Stimulated activated CD4-positive, alpha-beta T cell treated with anti-CD3 and anti-CD28 coated beads, Interleukin-15, amount 100 ng/mL, for 24 hours (primary cell): ENCODE data around the gene JCAD.

Source experiments
- DNase-seq: peaks from one replicate; pipeline ENCODE4 v3.0.0-alpha.2; 2020

JCAD gene, protein sequence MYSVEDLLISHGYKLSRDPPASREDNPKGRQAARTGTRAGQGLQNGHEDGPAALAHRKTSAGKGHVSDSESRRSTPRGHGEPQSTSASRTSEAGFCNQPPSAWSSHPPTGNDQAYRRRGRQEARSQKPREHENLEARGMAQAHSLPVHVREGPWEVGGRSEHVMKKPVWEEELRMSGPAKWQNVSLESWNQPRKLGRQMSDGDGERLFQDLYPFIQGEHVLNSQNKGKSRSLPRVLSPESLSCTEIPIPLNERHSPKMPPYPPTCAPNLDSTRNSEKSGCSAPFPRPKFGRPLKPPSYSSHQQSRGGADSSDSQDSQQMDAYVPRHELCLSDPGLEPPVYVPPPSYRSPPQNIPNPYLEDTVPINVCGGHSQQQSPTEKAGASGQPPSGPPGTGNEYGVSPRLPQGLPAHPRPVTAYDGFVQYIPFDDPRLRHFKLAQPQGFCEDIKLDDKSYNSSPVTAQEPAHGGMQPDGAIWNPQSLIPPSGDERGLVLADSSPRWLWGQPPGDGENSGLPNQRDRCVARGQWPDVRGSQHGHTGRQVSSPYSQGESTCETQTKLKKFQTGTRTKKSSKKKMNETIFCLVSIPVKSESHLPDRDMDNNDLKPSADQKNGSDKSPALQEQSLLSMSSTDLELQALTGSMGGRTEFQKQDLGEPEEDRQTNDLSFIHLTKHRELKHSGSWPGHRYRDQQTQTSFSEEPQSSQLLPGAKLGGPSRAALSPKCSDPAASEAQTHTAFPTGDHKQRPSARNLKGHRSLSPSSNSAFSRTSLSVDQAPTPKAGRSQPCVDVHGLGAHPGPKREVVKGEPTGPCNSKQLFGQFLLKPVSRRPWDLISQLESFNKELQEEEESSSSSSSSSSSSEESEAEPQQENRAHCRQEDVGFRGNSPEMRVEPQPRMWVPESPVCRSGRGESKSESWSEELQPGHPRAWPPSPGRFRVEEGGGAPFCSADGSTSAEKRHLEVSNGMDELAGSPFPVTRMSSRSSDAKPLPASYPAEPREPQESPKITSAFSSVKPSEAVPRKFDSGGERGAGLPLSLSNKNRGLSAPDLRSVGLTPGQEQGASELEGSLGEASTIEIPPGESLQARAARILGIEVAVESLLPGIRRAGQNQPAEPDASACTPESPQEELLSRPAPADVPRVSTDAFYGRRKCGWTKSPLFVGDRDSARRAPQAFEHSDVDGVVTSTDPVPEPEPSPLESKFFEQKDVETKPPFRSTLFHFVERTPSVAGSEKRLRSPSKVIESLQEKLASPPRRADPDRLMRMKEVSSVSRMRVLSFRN (N-terminal part only)

DNA sequence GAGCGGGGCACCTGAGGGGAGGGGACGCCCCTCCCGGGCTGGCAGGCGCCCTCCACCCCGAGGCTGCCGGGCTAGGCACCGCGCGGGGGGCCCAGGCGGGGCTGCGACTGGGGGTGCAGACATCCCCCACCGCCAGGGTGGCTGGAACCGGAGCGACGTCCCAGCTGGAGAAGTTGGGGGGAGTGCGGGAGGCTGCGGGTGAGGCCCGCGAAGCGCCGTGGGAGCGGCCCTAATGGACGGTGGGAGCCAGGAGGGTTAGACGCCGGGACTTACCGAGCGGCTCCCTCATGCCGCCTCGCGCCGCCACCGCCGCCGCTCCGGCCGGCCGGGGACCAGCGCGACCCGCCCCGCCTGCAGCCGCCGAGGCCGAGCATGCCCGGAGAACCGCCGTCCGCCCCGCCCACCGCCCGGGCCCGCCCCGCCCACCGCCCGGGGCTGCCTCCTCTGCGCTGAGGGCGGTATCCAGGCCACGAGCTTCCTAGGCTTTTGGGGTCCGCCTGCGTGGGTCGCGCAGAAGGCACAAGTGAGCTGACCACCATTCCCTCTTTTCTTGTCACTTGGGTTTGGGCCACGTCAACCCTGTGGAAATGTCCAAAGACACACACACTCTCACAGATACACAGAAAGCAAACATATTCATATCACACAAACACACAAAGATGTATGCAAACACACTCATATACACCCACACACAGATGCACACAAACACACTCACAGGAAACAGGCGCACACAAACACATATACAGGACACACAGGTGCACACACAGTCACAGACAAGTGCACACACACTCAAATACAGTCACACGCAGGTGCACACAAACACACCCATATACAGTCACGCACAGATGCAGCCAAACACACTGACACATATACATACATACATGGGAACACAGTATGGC is at the start of gene JCAD:
JCAD (minus strand) TSS at position 378 of the 899 bp plus-strand sequence. CDS start 11,774 bp downstream, outside the sequence.
- peak; percentile 76 for DNase-seq

DNA sequence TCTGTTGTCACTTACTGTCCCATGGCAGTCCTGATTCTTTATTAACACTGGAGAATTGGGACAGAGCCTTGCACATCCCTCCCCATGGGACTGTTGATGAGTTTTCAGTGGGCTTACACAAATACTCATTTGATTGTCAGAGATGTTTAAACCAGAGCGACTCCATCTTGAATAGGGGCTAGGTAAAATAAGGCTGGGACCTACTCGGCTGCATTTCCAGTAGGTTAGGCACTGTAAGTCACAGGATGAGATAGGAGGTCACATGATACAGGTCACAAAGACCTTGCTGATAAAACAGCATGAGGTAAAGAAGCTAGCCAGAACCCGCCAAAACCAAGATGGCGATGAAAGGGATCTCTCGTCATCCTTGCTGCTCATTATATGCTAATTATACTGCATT is 47.6 kb upstream of the JCAD start:
- DNase-seq: no peak

DNA sequence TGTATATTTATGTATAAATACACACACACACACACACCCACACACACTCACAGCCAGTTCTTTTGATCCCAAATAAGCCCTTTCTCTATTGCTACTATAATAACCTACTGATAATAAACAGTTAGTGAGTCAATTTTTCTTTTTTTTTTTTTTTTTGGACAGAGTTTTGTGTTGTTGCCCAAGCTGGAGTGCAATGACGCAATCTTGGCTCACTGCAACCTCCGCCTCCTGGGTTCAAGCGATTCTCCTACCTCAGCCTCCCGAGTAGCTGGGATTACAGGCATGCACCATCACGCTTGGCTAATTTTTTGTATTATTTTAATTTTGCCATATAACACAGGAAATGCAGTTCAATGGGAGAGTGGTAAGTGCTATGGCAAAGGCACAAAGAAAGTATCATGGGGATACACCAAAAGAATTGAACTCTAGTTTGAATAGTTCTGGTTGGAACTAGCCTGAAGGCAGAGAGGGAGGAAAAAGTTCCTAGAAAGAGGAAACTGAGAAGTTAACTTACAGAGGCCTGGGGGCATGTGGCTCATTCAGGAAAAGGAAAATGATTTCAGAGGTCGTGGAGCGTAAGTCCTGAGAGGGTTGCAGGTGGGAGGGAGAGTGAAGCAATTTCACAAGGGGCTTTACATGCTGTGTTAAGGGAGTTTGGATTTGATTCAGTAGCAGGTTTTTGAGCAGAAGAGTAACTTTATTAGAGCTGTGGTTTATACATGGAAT is 44.4 kb upstream of the JCAD start:
- no peak for DNase-seq

DNA sequence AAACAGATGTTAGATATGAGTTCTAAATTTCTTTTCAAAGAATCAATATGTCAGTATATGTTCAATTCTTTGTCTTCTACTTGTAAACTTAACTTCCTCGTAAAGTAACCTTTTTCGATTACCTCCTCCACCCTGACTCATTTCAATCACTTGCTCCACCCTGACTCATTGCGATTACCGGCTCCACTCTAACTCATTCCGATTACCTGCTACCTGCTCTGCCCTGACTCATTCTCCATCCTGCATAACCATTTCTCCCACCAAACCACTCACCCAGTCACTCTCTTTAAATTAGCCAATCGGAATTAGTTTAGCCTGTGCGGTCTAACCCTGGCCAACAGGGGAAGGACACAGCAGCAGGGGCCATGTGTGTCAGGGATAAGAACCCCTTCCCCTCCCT is 40.3 kb upstream of the JCAD start:
- DNase-seq: peak; percentile 4

DNA sequence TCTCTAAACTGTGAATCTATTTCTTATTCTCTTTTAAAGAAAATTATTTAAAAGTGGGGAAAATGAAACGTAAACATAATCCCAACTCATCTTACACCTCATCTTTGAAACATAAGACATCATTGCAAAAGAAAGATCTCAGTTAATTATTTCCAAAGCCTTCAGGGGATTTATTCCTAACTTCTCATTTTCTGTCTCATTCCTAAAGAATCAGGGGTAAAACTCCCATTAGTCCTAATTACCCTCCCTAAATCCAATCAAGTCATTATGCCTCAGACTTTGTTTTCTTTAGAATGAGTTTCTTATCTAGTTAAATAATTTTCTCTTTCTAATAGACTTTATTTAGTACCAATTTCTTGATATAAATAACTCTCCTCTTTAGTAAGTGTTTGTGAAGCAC is 39.7 kb upstream of the JCAD start:
- no peak for DNase-seq

DNA sequence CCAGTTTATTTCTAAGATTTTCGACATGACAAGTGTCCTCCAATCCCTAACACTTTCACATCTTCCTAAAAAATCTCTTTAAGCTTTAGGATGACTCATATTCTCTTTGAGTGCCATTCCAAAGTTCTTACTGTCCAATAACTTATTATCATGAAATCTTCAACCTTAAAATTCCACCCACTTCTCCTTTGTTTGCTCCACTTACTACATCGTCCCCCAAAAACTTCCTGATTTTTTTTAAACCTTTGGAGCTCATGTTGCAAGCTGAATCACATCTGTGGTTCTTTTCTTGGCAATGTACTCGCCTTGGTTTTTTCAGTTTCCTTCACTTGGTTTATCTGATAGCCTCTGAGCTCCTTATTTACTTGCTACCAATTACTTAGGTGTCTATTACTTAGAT is 39.2 kb upstream of the JCAD start:
- DNase-seq: no peak

DNA sequence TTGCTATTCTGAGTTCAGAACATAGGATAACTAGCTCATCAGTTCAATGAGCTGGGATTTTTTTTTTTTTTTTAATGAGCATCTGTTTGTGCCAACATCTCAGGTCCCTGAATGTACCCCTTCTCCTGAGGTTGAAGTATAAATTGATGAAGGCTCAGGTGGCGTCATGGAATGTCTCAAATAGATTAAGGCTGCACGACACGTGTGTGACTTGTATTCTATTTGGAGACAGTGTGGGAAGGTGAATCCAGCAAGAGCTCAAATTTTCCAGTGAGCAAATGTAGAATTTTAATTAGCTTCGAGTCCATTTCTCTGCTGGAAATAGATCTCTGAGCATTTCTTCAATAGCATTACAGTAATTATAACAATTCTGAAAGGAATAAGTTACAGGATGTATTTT is 37.2 kb upstream of the JCAD start:
- DNase-seq: no peak

DNA sequence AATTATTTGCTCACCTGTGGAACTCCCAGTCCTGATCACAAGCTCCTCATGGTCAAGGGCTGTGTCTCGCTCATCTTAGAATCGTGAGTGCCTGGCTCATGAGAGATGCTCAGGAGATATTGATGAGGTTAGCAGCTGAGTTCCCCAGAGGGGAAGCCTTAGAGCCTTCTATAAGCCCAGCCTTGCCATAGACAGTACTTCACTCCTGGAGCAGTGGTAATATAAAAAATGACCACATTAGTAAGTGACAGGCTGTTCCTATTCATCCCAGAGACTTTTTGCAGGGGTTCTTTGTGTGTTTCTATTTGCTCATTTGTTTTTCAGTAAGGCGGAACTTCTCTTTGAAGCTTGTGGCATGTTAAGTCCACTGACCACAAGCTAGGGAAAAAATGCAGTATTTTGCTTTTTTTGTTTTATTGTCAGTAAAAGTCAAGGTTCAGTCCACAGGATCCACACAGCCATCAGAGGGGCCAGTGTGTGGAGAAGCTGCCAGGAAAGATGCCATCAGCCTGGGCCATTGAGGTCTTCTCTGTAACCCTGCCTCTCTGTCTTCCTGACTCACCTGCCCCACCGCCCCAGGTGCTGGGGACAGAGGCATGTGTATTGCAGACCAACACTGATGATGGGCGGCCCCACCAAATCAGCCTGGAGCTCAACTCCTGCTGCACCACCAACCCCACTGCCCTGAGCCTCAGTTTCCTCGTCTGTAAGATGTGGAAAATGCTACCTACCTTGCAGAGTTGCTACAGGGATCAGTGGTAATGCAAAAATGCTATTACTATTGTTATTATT is 36.4 kb upstream of the JCAD start:
- no peak for DNase-seq

DNA sequence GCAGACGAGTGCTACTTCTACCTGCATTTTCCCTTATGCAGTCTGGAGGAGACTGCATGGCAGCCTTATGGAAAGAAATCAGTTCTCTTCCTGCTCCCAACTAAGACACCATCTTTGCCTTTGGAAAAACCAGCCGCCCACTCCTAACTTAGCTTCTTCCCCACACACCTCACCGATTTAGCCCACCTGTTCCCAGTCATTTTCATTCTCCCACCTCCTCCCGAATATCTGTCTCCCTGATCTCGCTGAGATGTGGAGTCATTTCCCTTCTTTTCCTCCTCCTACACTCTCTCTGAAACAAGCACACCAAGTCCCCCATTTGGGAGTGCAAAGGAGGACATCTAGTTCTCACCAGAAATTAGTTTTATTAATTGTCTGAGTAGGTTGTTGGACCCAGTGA is 35.2 kb upstream of the JCAD start:
- DNase-seq: no peak

DNA sequence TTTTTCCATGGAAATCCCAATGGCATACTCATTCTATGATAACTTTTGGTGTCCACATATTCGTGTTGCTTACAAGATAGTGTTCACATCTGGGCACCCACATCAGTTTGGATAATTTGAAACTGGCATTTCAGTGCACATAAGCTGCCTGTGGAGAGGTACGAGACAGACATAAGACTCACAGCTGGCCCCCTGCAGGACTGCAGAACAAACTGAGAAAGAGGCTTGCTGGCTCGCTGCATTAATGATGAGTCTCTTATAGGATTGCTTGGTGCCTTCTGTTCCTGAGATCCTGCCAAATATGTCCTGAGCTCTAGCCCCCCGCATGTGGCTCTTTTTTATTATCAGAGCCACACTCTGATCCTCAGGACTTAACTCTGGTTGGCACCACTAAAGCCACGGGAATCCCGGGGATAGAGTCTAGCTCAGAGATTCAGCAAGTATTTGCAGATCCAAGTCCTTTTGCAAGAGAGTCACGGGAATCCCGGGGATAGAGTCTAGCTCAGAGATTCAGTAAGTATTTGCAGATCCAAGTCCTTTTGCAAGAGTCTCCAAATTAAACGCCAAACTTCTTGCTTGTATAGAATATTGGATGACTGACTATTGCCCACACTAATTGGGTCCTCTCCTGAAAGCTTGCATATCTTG is 34.0 kb upstream of the JCAD start:
- no peak for DNase-seq

DNA sequence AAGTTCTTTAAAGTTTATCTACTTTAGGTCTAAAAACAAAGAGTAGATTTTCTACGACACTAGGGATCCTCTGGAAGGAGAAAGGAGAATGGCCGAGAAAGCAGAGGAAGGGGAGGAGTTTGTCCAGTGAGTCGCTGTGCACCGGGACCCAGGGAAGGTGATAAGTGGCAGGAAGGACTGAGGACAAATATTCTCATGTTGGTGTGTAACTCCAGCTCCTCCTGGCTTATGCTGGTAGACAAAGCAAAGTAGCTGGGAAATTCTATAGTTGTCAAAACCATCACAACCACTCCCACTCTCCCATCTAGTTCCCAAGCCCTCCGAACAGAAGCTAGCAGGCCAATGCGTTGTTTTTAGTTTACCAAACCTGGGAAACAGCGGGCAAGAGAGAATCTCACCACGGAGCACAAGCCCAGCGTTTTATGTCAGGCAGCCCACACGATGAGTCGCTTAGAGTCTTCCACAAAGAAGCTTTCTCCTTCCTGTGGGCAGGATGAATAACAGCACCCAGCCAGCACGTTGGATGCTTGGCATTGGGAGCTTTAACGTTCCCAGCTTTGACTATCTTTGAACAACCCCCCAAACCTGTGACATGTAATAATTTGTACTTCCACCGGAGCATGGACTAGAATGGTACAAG is 32.9 kb upstream of the JCAD start:
- DNase-seq: no peak

DNA sequence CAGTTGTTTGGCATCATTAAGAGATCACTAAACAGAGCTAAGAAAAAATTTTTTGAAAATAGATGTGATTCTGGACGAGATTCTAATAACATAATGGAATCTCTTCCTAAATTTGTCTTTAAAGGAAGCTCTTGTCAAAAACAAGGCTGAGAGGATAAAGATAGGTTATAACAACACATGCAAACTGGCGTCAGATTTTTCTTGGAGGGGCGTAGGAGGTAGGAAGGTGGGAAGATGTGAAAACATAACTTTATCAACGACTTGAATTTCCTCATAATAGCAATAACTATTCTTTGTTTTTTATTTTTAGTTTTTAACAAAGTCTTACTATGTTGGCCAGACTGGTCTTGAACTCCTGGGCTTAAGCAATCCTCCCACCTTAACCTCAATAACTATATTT is 31.8 kb upstream of the JCAD start:
- no peak for DNase-seq

DNA sequence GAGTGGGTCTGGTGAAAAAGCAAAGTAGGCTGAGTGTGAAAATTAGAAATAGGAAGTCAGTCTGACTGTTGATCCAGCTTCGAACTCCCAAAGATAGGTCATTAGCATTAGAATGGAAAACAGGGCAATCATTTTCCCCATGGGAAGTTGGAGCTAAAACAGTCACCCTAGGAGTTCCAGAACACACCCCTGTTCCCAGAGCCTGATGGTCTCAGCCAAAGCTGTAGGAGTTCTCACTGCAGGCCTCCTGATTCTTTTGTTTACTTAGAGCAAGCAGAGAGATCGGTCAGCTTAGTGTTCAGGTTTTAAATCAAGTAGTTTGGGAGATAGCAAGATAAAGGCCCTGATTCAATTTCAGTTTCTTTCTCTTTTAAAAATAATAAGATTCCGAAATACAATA is 28.8 kb upstream of the JCAD start:
- DNase-seq: no peak

DNA sequence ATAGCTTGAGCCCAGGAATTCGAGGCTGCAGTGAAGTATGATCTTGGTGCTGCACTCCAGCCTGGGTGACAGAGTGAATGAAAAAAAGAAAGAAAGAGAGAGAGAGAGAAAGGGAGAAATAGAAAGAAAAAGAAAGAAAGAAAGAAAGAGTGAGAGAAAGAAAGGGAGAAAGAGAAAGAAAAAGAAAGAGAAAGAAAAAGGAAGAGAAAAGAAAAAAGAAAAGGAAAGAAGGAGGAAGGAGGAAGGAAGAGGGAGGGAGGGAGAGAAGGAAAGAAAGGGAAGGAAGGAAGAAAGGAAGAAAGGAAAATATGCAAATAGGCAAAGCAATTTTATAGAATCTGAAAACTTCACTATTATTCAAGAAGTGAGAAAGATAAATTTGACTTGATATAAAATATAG is 24.5 kb upstream of the JCAD start:
- DNase-seq: no peak

DNA sequence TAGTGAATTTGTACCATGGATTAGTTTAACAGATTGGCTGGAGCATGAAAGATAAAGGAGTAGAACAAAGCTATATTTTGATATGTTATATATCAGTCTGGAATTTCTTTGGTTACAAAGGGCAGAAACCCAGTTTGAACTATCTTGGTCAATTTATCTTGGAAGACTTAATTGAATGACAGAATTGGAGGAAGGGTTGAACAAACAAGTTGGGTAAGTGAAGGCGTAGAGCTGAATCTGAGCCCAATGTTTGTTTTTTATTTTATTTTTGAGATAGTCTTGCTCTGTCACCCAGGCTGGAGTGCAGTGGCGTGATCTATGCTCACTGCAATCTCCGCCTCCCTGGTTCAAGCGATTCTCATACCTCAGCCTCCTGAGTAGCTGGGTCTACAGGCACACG is 21.8 kb upstream of the JCAD start:
- DNase-seq: no peak

DNA sequence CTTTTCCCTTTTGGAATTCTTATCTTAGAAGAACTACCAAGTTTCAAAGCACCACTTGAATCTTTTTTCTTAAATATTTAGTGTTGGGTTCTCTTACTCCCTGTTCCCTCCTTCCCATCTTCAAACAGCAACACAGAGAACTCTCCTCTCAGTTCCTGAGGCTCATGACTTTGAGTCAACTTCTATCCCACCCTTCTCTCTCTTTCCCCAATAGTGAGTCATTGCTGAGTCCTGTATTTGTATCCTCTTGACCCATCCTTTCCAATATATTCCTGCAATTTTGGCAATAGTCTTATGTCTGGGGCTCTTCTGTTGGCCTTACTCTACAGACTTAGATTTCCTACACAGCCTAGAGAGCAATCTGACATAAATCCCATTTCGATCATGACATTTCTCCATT is 20.8 kb upstream of the JCAD start:
- no peak for DNase-seq

DNA sequence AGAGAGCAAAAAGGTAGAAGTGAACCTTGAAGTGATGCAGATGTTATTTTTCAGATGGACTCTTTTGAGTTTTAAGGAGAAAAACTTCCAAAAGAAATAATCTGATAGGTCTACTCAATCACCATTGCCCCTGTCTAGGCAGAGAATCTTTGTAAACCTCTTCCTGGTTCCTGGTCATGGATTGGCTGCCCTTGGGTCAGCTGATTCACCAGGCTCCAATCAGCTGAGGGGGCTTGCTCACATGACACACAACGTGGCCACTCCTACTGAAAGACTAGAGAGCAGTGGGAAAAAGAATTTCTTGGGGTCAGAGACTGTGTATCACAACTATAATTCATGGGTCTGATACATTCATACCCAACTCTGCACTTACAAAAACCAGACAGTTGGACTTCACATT is 20.0 kb upstream of the JCAD start:
- DNase-seq: no peak

DNA sequence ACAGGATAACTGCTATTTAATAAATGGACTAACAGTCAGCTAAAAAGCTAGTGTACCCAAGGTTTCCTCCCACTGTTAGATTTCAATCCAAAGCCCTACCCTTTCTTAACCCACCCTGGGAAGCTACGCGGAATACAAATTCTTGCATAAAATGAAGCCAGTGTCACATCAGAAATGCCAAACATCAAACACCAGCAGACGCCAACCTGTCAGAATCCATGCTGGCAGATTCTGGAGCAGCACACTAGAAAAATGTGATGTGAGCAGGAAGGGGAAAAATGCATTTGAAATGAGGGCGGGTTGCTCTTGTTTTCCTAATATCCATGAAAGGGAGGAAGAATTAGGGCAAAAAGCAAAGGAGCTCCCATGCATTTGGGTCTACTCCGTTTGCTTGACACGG is 16.1 kb upstream of the JCAD start:
- no peak for DNase-seq

DNA sequence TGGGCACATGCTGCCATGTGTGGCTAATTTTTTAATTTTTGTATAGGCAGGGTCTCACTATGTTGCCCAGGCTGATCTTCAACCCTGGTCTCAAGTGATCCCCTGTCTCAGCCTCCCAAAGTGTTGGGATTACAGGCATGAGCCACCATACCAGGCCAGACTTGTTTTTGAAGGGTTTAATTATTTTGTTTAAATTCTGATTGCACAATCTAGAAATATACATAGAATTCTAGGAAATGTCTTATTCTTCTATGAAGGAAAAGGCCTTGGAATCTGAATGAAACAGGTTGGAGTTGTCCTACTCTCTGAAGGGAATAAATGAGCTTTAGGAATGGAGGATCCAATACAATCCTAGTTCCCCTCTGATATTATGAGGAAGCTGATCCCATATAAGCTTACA is 15.5 kb upstream of the JCAD start:
- DNase-seq: no peak

DNA sequence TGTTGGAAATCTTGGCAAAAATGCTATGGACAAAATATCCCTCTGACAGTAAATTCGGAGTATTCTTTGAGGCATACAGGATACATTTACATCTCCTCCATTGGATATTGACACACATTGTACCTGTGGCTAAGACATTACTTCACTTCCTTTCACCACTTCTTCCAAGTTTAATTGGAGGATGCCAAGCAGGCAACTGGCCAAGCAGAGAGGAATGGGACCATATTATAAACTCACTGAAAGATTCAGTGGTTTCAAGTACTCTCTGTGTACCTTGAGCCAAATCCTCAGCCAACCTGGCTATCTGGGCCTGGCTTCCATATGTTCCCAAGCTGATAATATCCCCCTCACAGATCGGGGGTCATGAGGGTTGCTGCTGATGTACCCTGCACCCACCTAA is 14.7 kb upstream of the JCAD start:
- no peak for DNase-seq
